H9 (cell line): Measurements from ENCODE around the gene SMG7. TPM values are rescaled to one million over a fixed set of nuclear protein-coding genes. Genes with fewer than 3 reads are reported as not detected.

Experiments
- DNase-seq: peaks from one replicate; pipeline ENCODE4 v3.0.0-alpha.2; 2017
- H2AFZ ChIP-seq: one replicate; pipeline ENCODE4 v1.6.1; 2013; ENCODE audit warnings: mild to moderate bottlenecking, low read length, control low read depth, moderate library complexity
- H2AK5ac ChIP-seq: 2 replicates; pipeline ENCODE4 v1.6.1; 2013; ENCODE audit warnings: low read length, control low read depth, mixed read lengths; ENCODE audit not compliant: insufficient read length
- H2BK120ac ChIP-seq: one replicate; pipeline ENCODE4 v1.6.1; 2013; ENCODE audit warnings: low read depth, mild to moderate bottlenecking, low read length, control low read depth, inconsistent platforms; ENCODE audit not compliant: poor library complexity, severe bottlenecking
- H2BK12ac ChIP-seq: 2 replicates; pipeline ENCODE4 v1.6.1; 2013; ENCODE audit warnings: low read length, control low read depth, mixed read lengths, low read depth; ENCODE audit not compliant: insufficient read length
- H2BK15ac ChIP-seq: 2 replicates; pipeline ENCODE4 v1.6.1; 2013; ENCODE audit warnings: low read depth, low read length, control low read depth
- H2BK20ac ChIP-seq: one replicate; pipeline ENCODE4 v1.6.1; 2013; ENCODE audit warnings: low read depth, mild to moderate bottlenecking, low read length, control low read depth, inconsistent platforms; ENCODE audit not compliant: poor library complexity, severe bottlenecking
- H2BK5ac ChIP-seq: 2 replicates; pipeline ENCODE4 v1.6.1; 2013; ENCODE audit warnings: low read length, control low read depth, mixed read lengths; ENCODE audit not compliant: insufficient read length
- H3K14ac ChIP-seq: 2 replicates; pipeline ENCODE4 v1.6.1; 2013; ENCODE audit warnings: low read length, control low read depth; ENCODE audit not compliant: insufficient read depth
- H3K18ac ChIP-seq: 2 replicates; pipeline ENCODE4 v1.6.1; 2013; ENCODE audit warnings: low read depth, mild to moderate bottlenecking, mixed read lengths, low read length, control low read depth; ENCODE audit not compliant: insufficient read length
- H3K23ac ChIP-seq: 2 replicates; pipeline ENCODE4 v1.6.1; 2013; ENCODE audit warnings: low read length, control low read depth, mixed read lengths, low read depth; ENCODE audit not compliant: insufficient read length
- H3K23me2 ChIP-seq: 2 replicates; pipeline ENCODE4 v1.6.1; 2013; ENCODE audit warnings: low read depth, mild to moderate bottlenecking, mixed read lengths, low read length, control low read depth; ENCODE audit not compliant: insufficient read length, poor library complexity, severe bottlenecking
- H3K27ac ChIP-seq: 2 replicates; pipeline ENCODE4 v1.5.1; 2013; ENCODE audit warnings: low read length, control low read depth, mixed read lengths, low read depth; ENCODE audit not compliant: insufficient read length
- H3K27me3 ChIP-seq: 2 replicates; pipeline ENCODE4 v1.6.1; 2013; ENCODE audit warnings: low read length, control low read depth, inconsistent platforms; ENCODE audit not compliant: insufficient read depth
- H3K4ac ChIP-seq: 2 replicates; pipeline ENCODE4 v1.6.1; 2013; ENCODE audit warnings: low read depth, mild to moderate bottlenecking, control low read depth, inconsistent platforms, low read length, moderate library complexity
- H3K4me1 ChIP-seq: 2 replicates; pipeline ENCODE4 v1.6.1; 2013; ENCODE audit warnings: low read length, control low read depth, inconsistent platforms; ENCODE audit not compliant: insufficient read depth
- H3K4me2 ChIP-seq: 2 replicates; pipeline ENCODE4 v1.6.1; 2013; ENCODE audit warnings: low read length, control low read depth, mixed read lengths; ENCODE audit not compliant: insufficient read length, insufficient read depth
- H3K56ac ChIP-seq: 2 replicates; pipeline ENCODE4 v1.6.1; 2013; ENCODE audit warnings: low read depth, mild to moderate bottlenecking, mixed read lengths, low read length, control low read depth; ENCODE audit not compliant: insufficient read length
- H3K79me1 ChIP-seq: 2 replicates; pipeline ENCODE4 v1.6.1; 2013; ENCODE audit warnings: low read depth, mild to moderate bottlenecking, moderate library complexity, low read length, control low read depth, inconsistent platforms; ENCODE audit not compliant: insufficient read depth, poor library complexity, severe bottlenecking
- H3K79me2 ChIP-seq: 2 replicates; pipeline ENCODE4 v1.6.1; 2013; ENCODE audit warnings: low read length, control low read depth, inconsistent platforms; ENCODE audit not compliant: insufficient read depth
- H3K9ac ChIP-seq: 2 replicates; pipeline ENCODE4 v1.6.1; 2013; ENCODE audit warnings: low read length, control low read depth, mixed read lengths; ENCODE audit not compliant: insufficient read length; ENCODE audit errors: extremely low read depth
- H3K9me3 ChIP-seq: one replicate; pipeline ENCODE4 v1.6.1; 2013; ENCODE audit warnings: low read depth, low read length, inconsistent platforms; ENCODE audit not compliant: control insufficient read depth
- H3T11ph ChIP-seq: one replicate; pipeline ENCODE4 v1.6.1; 2013; ENCODE audit warnings: mild to moderate bottlenecking, low read length, control low read depth, inconsistent platforms
- H4K20me1 ChIP-seq: one replicate; pipeline ENCODE4 v1.6.1; 2013; ENCODE audit not compliant: control insufficient read depth, insufficient read length, insufficient read depth
- H4K5ac ChIP-seq: 2 replicates; pipeline ENCODE4 v1.6.1; 2013; ENCODE audit warnings: low read depth, mild to moderate bottlenecking, mixed read lengths, low read length, control low read depth; ENCODE audit not compliant: insufficient read length
- H4K8ac ChIP-seq: replicated peaks from 2 replicates; pipeline ENCODE4 v1.6.1; 2013; ENCODE audit warnings: low read length, control low read depth, mixed read lengths, low read depth; ENCODE audit not compliant: insufficient read length
- H4K91ac ChIP-seq: 2 replicates; pipeline ENCODE4 v1.6.1; 2013; ENCODE audit warnings: low read depth, mild to moderate bottlenecking, moderate library complexity, mixed read lengths, low read length, control low read depth; ENCODE audit not compliant: insufficient read length
- H3K27ac Mint-ChIP-seq, 3 experiments: 2 replicates in 2 of 3; 3 replicates in 1 of 3; pipeline ENCODE4 v1.8.0; 2020 to 2021; ENCODE audit warnings: mixed read lengths in 3 of 3, mild to moderate bottlenecking in 1 of 3, moderate library complexity in 1 of 3
- H3K27me3 Mint-ChIP-seq: 2 replicates; pipeline ENCODE4 v1.8.0; 2021; ENCODE audit warnings: low read depth, mild to moderate bottlenecking, moderate library complexity, mixed read lengths
- H3K36me3 Mint-ChIP-seq, 3 experiments: 2 replicates in 2 of 3; 3 replicates in 1 of 3; pipeline ENCODE4 v1.8.0; 2020 to 2021; ENCODE audit warnings: low read depth in 3 of 3, mixed read lengths in 3 of 3; ENCODE audit not compliant: insufficient read depth in 1 of 3
- H3K4me1 Mint-ChIP-seq, 2 experiments: 2 replicates each; pipeline ENCODE4 v1.8.0; 2020; ENCODE audit warnings: mixed read lengths in 2 of 2
- H3K4me3 Mint-ChIP-seq, 2 experiments: 2 replicates in 1 of 2; 3 replicates in 1 of 2; pipeline ENCODE4 v1.8.0; 2020 to 2021; ENCODE audit warnings: mild to moderate bottlenecking in 2 of 2, mixed read lengths in 2 of 2, moderate library complexity in 1 of 2
- H3K9me3 Mint-ChIP-seq, 2 experiments: 2 replicates in 1 of 2; 3 replicates in 1 of 2; pipeline ENCODE4 v1.8.0; 2020; ENCODE audit warnings: mild to moderate bottlenecking in 2 of 2, mixed read lengths in 2 of 2, moderate library complexity in 1 of 2
- WGBS: extraction: QIAGEN DNeasy Blood & Tissue Kit; methylation state at CpG from one replicate; pipeline ENCODE4 v1.1.7; 2013; ENCODE audit warnings: missing lambda C conversion rate, low lambda C conversion rate, mixed read lengths; ENCODE audit not compliant: insufficient read length; ENCODE audit errors: extremely low coverage; 5-methylcytosine and 5-hydroxymethylcytosine counted together
- total RNA-seq: library from RNA; stranded (reverse); gene quantifications from 2 replicates; pipeline ENCODE4 v1.2.1, GENCODE V29; 2021
- TF ChIP-seq, protein P1 (sequence below): fragments of 200-600 bp; sonication (generic); conservative IDR thresholded peaks from 3 replicates; pipeline ENCODE4 v1.8.0; 2021; ENCODE audit warnings: antibody characterized with exemption, mild to moderate bottlenecking

SMG7 gene
- total RNA-seq, 1 experiment from 2014 or later = 77.0 TPM

DNA sequence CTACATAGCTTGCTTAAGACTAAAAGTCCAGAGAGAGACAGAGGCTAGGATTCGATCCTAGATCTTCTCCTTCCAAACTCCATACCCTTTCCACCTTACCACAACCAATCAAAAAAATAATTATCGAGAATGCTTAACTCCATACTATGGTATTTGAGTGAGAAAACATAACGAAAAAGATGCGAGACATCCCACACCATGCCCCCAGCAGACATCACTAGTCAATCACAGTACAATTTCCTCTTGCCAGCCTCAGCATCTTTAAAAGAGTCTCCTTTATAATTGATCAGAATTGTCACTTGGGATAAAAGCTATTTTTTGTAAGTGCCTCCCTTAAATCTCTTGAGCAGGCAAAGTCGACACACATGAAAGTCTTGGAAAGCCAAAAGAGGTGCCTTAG is 117.1 kb downstream of the SMG7 start:
- Mint-ChIP-seq H3K36me3 (no peaks in the 10 kb centered on the region), H3K4me1 (peaks cover 36 to 39% of the 10 kb centered on the region in 2 experiments), H3K27ac (no peak overlapping the region), H3K9me3 (no peaks in the 10 kb centered on the region), H3K27me3 (no peaks in the 10 kb centered on the region), H3K4me3 (no peak overlapping the region)
- no peak overlapping the region for H2BK15ac ChIP-seq
- no peak overlapping the region for H4K91ac ChIP-seq
- H2BK5ac ChIP-seq = no peak overlapping the region
- H3K9me3 ChIP-seq = no peaks in the 10 kb centered on the region
- no peak overlapping the region for H4K8ac ChIP-seq
- H2BK120ac ChIP-seq = no peak overlapping the region
- H2AFZ ChIP-seq = no peak overlapping the region
- H3T11ph ChIP-seq = no peak overlapping the region
- H3K9ac ChIP-seq = no peak overlapping the region
- H3K56ac ChIP-seq = no peak overlapping the region
- H3K18ac ChIP-seq = no peak overlapping the region
- no peak for DNase-seq
- H3K4me2 ChIP-seq = no peak overlapping the region
- WGBS = 100% methylated on average over 1 of the region's 5 CpGs
- H3K79me2 ChIP-seq = no peaks in the 10 kb centered on the region
- no peak overlapping the region for H4K5ac ChIP-seq
- no peak overlapping the region for H2AK5ac ChIP-seq
- H2BK12ac ChIP-seq = no peak overlapping the region
- no peaks in the 10 kb centered on the region for H4K20me1 ChIP-seq
- no peak overlapping the region for H2BK20ac ChIP-seq
- H3K4ac ChIP-seq = no peak overlapping the region
- TF ChIP-seq, protein P1, sequence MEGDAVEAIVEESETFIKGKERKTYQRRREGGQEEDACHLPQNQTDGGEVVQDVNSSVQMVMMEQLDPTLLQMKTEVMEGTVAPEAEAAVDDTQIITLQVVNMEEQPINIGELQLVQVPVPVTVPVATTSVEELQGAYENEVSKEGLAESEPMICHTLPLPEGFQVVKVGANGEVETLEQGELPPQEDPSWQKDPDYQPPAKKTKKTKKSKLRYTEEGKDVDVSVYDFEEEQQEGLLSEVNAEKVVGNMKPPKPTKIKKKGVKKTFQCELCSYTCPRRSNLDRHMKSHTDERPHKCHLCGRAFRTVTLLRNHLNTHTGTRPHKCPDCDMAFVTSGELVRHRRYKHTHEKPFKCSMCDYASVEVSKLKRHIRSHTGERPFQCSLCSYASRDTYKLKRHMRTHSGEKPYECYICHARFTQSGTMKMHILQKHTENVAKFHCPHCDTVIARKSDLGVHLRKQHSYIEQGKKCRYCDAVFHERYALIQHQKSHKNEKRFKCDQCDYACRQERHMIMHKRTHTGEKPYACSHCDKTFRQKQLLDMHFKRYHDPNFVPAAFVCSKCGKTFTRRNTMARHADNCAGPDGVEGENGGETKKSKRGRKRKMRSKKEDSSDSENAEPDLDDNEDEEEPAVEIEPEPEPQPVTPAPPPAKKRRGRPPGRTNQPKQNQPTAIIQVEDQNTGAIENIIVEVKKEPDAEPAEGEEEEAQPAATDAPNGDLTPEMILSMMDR = no peak
- peaks cover 4% of the 10 kb centered on the region; the same call in 1 of the 2 replicates for H3K4me1 ChIP-seq
- H3K27ac ChIP-seq = no peak overlapping the region
- no peaks in the 10 kb centered on the region for H3K79me1 ChIP-seq
- no peak overlapping the region for H3K23ac ChIP-seq
- H3K27me3 ChIP-seq = no peaks in the 10 kb centered on the region
- no peaks in the 10 kb centered on the region for H3K23me2 ChIP-seq
- H3K14ac ChIP-seq = no peak overlapping the region
